SU-DHL-6 (cell line): ENCODE data around the gene WWP2.

Experiments used
- H2AFZ ChIP-seq: fragments of 200-600 bp; sonication (generic); 2 replicates; pipeline ENCODE4 v1.6.1; 2014; ENCODE audit warnings: low read depth, mild to moderate bottlenecking, moderate library complexity, mixed read lengths, antibody characterized with exemption, low read length; ENCODE audit not compliant: severe bottlenecking
- H3F3A ChIP-seq: fragments of 200-600 bp; shearing (Covaris generic); 2 replicates; pipeline ENCODE4 v1.6.0; 2016; ENCODE audit warnings: antibody characterized with exemption, mild to moderate bottlenecking; ENCODE audit not compliant: insufficient read depth
- H3K27ac ChIP-seq: fragments of 200-600 bp; sonication (generic); 2 replicates; pipeline ENCODE4 v1.5.1; 2016; ENCODE audit warnings: low read depth, mild to moderate bottlenecking, low read length, moderate library complexity, mixed read lengths
- H3K27me3 ChIP-seq: fragments of 200-600 bp; sonication (generic), shearing (Covaris generic); 2 replicates; pipeline ENCODE4 v1.6.0; 2014; ENCODE audit warnings: mild to moderate bottlenecking, low read length
- H3K36me3 ChIP-seq: fragments of 200-600 bp; sonication (generic); 2 replicates; pipeline ENCODE4 v1.6.1; 2014; ENCODE audit warnings: mild to moderate bottlenecking, low read length, mixed read lengths
- H3K4me2 ChIP-seq: fragments of 300-600, 200-600 bp; shearing (Covaris generic), sonication (generic); 2 replicates; pipeline ENCODE4 v1.6.0; 2014; ENCODE audit warnings: low read length, low read depth, mild to moderate bottlenecking; ENCODE audit not compliant: poor library complexity, severe bottlenecking
- H3K4me3 ChIP-seq: fragments of 200-600 bp; sonication (generic); 2 replicates; pipeline ENCODE4 v1.5.1; 2014; ENCODE audit warnings: antibody characterized with exemption, low read length, mild to moderate bottlenecking, mixed read lengths; ENCODE audit not compliant: insufficient read depth, poor library complexity, severe bottlenecking
- H3K79me2 ChIP-seq: fragments of 200-600 bp; sonication (generic); 2 replicates; pipeline ENCODE4 v1.6.1; 2014; ENCODE audit warnings: mild to moderate bottlenecking, low read length, moderate library complexity; ENCODE audit not compliant: insufficient read depth
- H3K9ac ChIP-seq: fragments of 200-600 bp; sonication (generic); 2 replicates; pipeline ENCODE4 v1.7.0; 2014; ENCODE audit warnings: mild to moderate bottlenecking, low read length
- H3K9me2 ChIP-seq: fragments of 200-600 bp; sonication (generic); replicated peaks from 2 replicates; pipeline ENCODE4 v1.6.1; 2014; ENCODE audit warnings: low read length; ENCODE audit not compliant: insufficient read depth
- H3K9me3 ChIP-seq: fragments of 200-600 bp; sonication (generic); 2 replicates; pipeline ENCODE4 v1.6.1; 2014; ENCODE audit warnings: low read length, mixed read lengths; ENCODE audit not compliant: insufficient read depth
- H4K20me1 ChIP-seq: fragments of 200-600 bp; sonication (generic); 2 replicates; pipeline ENCODE4 v1.6.1; 2014; ENCODE audit warnings: low read depth, mild to moderate bottlenecking, antibody characterized with exemption, low read length, moderate library complexity, mixed read lengths
- EZH2phosphoT487 ChIP-seq: fragments of 200-600 bp; sonication (generic), shearing (Covaris generic); conservative IDR thresholded peaks from 2 replicates; pipeline ENCODE4 v1.6.1; 2018; ENCODE audit warnings: mild to moderate bottlenecking, antibody characterized with exemption, low read length, moderate library complexity, mixed read lengths
- TF ChIP-seq, protein P1 (sequence below): fragments of 200-600 bp; sonication (generic); IDR thresholded peaks from one replicate; pipeline ENCODE4 v1.5.1; 2017; ENCODE audit warnings: antibody characterized with exemption, mild to moderate bottlenecking, low read length, moderate library complexity; ENCODE audit not compliant: insufficient read depth, poor library complexity, severe bottlenecking

The WWP2 gene

DNA sequence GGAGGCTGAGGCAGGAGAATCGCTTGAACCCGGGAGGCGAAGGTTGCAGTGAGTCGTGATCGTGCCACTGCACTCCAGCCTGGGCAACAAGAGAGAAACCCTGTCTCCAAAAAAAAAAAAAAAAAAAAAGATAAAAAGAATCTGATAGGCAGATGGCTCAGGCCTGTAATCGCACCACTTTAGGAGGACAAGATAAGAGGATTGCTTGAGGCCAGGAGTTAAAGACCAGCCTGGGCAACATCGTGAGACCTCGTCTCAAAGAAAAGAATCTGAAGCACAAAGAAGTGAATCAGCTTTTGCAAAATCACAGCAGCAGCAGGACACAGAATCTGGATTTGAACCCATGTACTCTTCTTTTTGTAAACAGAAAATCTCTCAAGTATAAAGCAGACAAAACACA, 15.0 kb upstream of the WWP2 start:
- peaks cover 28% of the 10 kb centered on the region for H3K36me3 ChIP-seq
- peaks cover 18% of the 10 kb centered on the region for H3K79me2 ChIP-seq
- H3K9ac ChIP-seq = no peak overlapping the region

DNA sequence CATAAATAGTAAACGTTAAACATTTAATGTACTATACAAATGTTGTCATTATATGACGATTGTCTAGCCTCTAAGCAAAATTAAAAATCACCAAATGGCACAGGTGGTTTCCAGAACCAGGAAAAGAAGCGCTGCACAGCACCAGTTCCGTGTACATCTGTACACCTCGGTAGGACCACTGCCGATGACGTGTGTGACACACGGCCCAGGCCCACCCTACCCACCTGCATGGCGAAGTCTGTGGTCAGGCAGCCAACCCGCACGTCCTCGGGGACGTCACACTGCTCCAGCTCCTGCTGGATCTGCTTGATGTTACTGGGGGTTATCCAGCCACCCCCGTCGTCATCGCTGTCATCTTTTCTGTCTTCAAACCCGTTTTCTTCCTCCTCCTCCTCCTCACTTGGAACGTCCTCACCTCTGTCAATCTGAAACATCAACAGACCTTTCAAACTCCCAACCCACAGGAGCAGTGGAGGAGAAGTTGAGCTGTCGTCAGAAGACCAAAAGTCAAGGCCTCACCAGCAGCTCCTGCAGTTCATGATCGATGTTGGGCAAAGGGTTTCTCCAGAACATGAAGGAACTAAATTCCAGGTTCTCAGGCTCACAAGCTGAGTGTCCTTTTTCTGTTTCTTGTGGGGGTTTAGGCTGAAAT, 13.3 kb upstream of the WWP2 start:
- H3K27ac ChIP-seq = no peak overlapping the region
- H3K9me3 ChIP-seq = no peaks in the 10 kb centered on the region
- peaks cover 35% of the 10 kb centered on the region for H3K79me2 ChIP-seq
- peaks cover 20% of the 10 kb centered on the region for H3K36me3 ChIP-seq
- H3K27me3 ChIP-seq = no peaks in the 10 kb centered on the region
- no peak overlapping the region for H3K4me2 ChIP-seq
- H4K20me1 ChIP-seq = no peaks in the 10 kb centered on the region
- TF ChIP-seq, protein P1, sequence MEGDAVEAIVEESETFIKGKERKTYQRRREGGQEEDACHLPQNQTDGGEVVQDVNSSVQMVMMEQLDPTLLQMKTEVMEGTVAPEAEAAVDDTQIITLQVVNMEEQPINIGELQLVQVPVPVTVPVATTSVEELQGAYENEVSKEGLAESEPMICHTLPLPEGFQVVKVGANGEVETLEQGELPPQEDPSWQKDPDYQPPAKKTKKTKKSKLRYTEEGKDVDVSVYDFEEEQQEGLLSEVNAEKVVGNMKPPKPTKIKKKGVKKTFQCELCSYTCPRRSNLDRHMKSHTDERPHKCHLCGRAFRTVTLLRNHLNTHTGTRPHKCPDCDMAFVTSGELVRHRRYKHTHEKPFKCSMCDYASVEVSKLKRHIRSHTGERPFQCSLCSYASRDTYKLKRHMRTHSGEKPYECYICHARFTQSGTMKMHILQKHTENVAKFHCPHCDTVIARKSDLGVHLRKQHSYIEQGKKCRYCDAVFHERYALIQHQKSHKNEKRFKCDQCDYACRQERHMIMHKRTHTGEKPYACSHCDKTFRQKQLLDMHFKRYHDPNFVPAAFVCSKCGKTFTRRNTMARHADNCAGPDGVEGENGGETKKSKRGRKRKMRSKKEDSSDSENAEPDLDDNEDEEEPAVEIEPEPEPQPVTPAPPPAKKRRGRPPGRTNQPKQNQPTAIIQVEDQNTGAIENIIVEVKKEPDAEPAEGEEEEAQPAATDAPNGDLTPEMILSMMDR = no peak
- no peak for TF ChIP-seq EZH2phosphoT487
- no peak overlapping the region for H2AFZ ChIP-seq
- no peak overlapping the region for H3K9ac ChIP-seq
- H3K9me2 ChIP-seq = no peaks in the 10 kb centered on the region
- H3K4me3 ChIP-seq = no peak overlapping the region
- H3F3A ChIP-seq = no peaks in the 10 kb centered on the region

More for the DNA sequence above, 15.0 kb upstream of the WWP2 start:
- Histone ChIP-seq H3K9me2 (no peaks in the 10 kb centered on the region), H3F3A (no peaks in the 10 kb centered on the region), H3K27me3 (no peaks in the 10 kb centered on the region), H3K4me2 (no peak overlapping the region), H4K20me1 (no peaks in the 10 kb centered on the region), H2AFZ (no peak overlapping the region), H3K27ac (no peak overlapping the region), H3K4me3 (no peak overlapping the region), H3K9me3 (no peaks in the 10 kb centered on the region)
- no peak for TF ChIP-seq EZH2phosphoT487
- TF ChIP-seq, protein P1 = no peak

DNA sequence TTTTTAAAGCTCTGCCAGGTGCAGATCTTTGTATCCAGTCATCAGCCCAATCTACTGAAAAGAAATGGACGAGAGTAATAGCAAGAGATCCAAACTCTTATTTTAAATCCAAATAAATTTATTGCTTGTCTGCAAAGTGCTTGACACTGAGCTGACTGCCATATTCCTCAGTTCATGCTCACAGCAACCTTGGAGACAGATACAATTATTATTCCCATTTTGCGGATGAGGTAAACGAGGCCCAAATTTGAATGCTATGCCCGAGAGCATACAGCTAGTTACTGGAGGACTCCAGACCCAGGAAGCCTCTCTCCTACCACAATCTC, 8.0 kb upstream of the WWP2 start:
- Histone ChIP-seq H3K9ac (peak overlapping the region; percentile 94), H4K20me1 (no peaks in the 10 kb centered on the region), H3K79me2 (peaks cover 41% of the 10 kb centered on the region), H2AFZ (peak overlapping the region; percentile 78), H3K36me3 (peaks cover 16% of the 10 kb centered on the region), H3K4me2 (peak overlapping the region; percentile 74), H3K9me3 (no peaks in the 10 kb centered on the region), H3K27me3 (no peaks in the 10 kb centered on the region), H3K4me3 (peak overlapping the region; percentile 70), H3K27ac (peak overlapping the region; percentile 36; the same call in 1 of the 2 replicates), H3K9me2 (no peaks in the 10 kb centered on the region), H3F3A (no peaks in the 10 kb centered on the region)
- TF ChIP-seq, protein P1 = no peak
- TF ChIP-seq EZH2phosphoT487 = no peak
